GM19193 (cell line): ENCODE measurements around the gene DHX30.

Experiments used
- POLR2A ChIP-seq: IDR thresholded peaks from 4 replicates; pipeline ENCODE4 v1.6.1; 2011; ENCODE audit not compliant: insufficient read depth, insufficient read length; ENCODE audit errors: extremely low read depth

DHX30 gene

GRCh38 chr3:47802734-47803479 is at the start of gene DHX30:
Gene DHX30 (plus strand): TSS chr3:47803138. CDS start chr3:47810684, 7,546 bp downstream.
- peak; percentile 76 for TF ChIP-seq POLR2A

GRCh38 chr3:47758261-47759025 is 44.5 kb upstream of the DHX30 start:
- no peak for TF ChIP-seq POLR2A

GRCh38 chr3:47761046-47761445 is 41.9 kb upstream of the DHX30 start:
- TF ChIP-seq POLR2A, result no peak

GRCh38 chr3:47762233-47762632 is 40.7 kb upstream of the DHX30 start:
- no peak for TF ChIP-seq POLR2A

GRCh38 chr3:47766186-47766585 is 36.8 kb upstream of the DHX30 start:
- no peak for TF ChIP-seq POLR2A

GRCh38 chr3:47772047-47772446 is 30.9 kb upstream of the DHX30 start:
- no peak for TF ChIP-seq POLR2A

GRCh38 chr3:47772788-47773187 is 30.1 kb upstream of the DHX30 start:
- TF ChIP-seq POLR2A, result no peak

GRCh38 chr3:47778746-47779145 is 24.2 kb upstream of the DHX30 start:
- no peak for TF ChIP-seq POLR2A

GRCh38 chr3:47780741-47781684 is 21.9 kb upstream of the DHX30 start:
- TF ChIP-seq POLR2A, result no peak

GRCh38 chr3:47781685-47782445 is 21.1 kb upstream of the DHX30 start, which contains the start of gene SMARCC1:
Gene SMARCC1 (minus strand): TSS chr3:47781893. CDS start chr3:47781797, 96 bp downstream.
- TF ChIP-seq POLR2A, result peak; percentile 90

- no peak for TF ChIP-seq POLR2A
Observed at GRCh38 chr3:47782446-47783308, 20.3 kb upstream of the DHX30 start.

GRCh38 chr3:47783673-47784072 is 19.3 kb upstream of the DHX30 start:
- no peak for TF ChIP-seq POLR2A

GRCh38 chr3:47791193-47791855 is 11.6 kb upstream of the DHX30 start:
- no peak for TF ChIP-seq POLR2A
